Heart right ventricle (tissue), 16 donors: ENCODE results near the gene PHACTR3. TPM values are rescaled to one million over a fixed set of nuclear protein-coding genes. Genes with fewer than 3 reads are reported as not detected.
A peak's percentile ranks its signal among the peaks of the same experiment; 100 is the strongest.

ENCODE experiments used
- ATAC-seq, 8 donors: fragments of 200-7000 bp; cut with Tn5 transposase; one replicate each; pipeline ENCODE4 v1.9.1; 2020; ENCODE audit warnings: mild to moderate bottlenecking in 8 of 8, moderate library complexity in 8 of 8, moderate number of reproducible peaks in 1 of 8
- DNase-seq, 2 donors: peaks; one replicate each; pipeline ENCODE4 v3.0.0-alpha.2; 2020
- H3K27ac ChIP-seq, 10 donors: fragments of 200-600 bp; sonication (generic) in 2 of 10; one replicate each; pipeline versions ENCODE4 v1.5.0 to v1.8.0; 2020 to 2022; ENCODE audit warnings: mild to moderate bottlenecking in 3 of 10
- H3K27me3 ChIP-seq, 7 donors: fragments of 200-600 bp; one replicate each; pipeline ENCODE4 v1.8.0; 2021 to 2022; ENCODE audit warnings: mild to moderate bottlenecking in 2 of 7
- H3K36me3 ChIP-seq, 9 donors: fragments of 200-600 bp; sonication (generic) in 1 of 9; one replicate each; pipeline versions ENCODE4 v1.5.0 to v1.8.0; 2020 to 2022; ENCODE audit warnings: mild to moderate bottlenecking in 2 of 9
- H3K4me1 ChIP-seq, 9 donors: fragments of 200-600 bp; sonication (generic) in 1 of 9; one replicate each; pipeline versions ENCODE4 v1.5.0 to v1.8.0; 2020 to 2022; ENCODE audit warnings: mild to moderate bottlenecking in 4 of 9
- H3K4me3 ChIP-seq, 10 donors: fragments of 200-600 bp; sonication (generic) in 2 of 10; one replicate each; pipeline versions ENCODE4 v1.5.0 to v1.8.0; 2020 to 2022; ENCODE audit warnings: mild to moderate bottlenecking in 7 of 10, moderate library complexity in 2 of 10
- H3K9me3 ChIP-seq, 11 donors: fragments of 200-600 bp in 10 of 11; sonication (generic) in 2 of 11; one replicate each; pipeline versions ENCODE4 v1.5.0 to v1.8.0; 2013 to 2022; ENCODE audit warnings: mild to moderate bottlenecking in 2 of 11, control low read depth in 1 of 11, moderate library complexity in 1 of 11
- WGBS, 2 donors: extraction: QIAGEN DNeasy Blood & Tissue Kit; methylation state at CpG; one replicate each; pipeline ENCODE4 v1.1.7; 2013; ENCODE audit warnings: inconsistent platforms in 1 of 2; 5-methylcytosine and 5-hydroxymethylcytosine counted together
- intact Hi-C, 10 donors: fragments of 100-400 bp; cut with DNase I; formaldehyde crosslinking; loops; one replicate each; pipeline versions ENCODE4 v1.11.1 to v1.14.2; 2022
- polyA plus RNA-seq, 2 donors: library from polyadenylated mRNA; stranded (reverse); fragments of 200-250 nt; gene quantifications; one replicate each; pipeline ENCODE4 v1.2.3, GENCODE V29; 2013
- total RNA-seq, 10 donors: library from RNA; stranded (reverse); fragmentation: NEBNext Ultra II Directional in 3 of 10; extraction: Animal tissue kit (Norgen Biotek cat#: 25700) in 3 of 10; gene quantifications; one replicate each; pipeline versions ENCODE4 v1.2.1 to v1.2.4, GENCODE V29; 2021 to 2023
- TF ChIP-seq, protein P1 (sequence below), 9 donors: fragments of 200-600 bp; sonication (generic) in 2 of 9; IDR thresholded peaks; one replicate each; pipeline versions ENCODE4 v1.5.0 to v1.8.0; 2021 to 2022; ENCODE audit warnings: antibody characterized with exemption in 9 of 9, mild to moderate bottlenecking in 5 of 9, moderate library complexity in 1 of 9
- donor health status: Arrhythmogenic right ventricular cardiomyopathy.
- donor health status: ischemic (EF 13 %, LVEDD 7.1; RV severe dilation, severe dysfunction).
- donor health status: healthy with polysubstance abuse.
- donor health status: DM: no; HTN: yes; CAD: no.
- donor health status: DM: no; HTN: no; CAD: no.
- donor health status: ischemic (EF 25% LVEDD 6.9; RV normal size, moderate dysfunction).
- donor health status: ischemic (EF 25% LVEDD 5.7; RV mildly dilated, moderate dysfunction).
- donor health status: healthy.
- donor health status: DM: yes; HTN: yes; CAD: no.
- donor health status: Ischemic cardiomyopathy.
- donor health status: ischemic (EF 35%, LVEDD 5.7; RV mildly dilated, moderate dysfunction).
- donor health status: nonischemic (EF 11% LVEDD 7.7; RV severe dilation, severe dysfunction).
- donor health status: DM: yes; HTN: yes; CAD: no.
- donor health status: PGD.
- donor health status: ischemic (EF 29% LVEDD 5.4; RV normal size, mild dysfunction).
- donor health status: nonischemic (EF 23%, LVEDD 6.1; RV moderate dilation, normal function).

The PHACTR3 gene
- total and polyA plus RNA-seq, 12 donors, result 0.51 to 24.1 (median 3.7) TPM

DNA sequence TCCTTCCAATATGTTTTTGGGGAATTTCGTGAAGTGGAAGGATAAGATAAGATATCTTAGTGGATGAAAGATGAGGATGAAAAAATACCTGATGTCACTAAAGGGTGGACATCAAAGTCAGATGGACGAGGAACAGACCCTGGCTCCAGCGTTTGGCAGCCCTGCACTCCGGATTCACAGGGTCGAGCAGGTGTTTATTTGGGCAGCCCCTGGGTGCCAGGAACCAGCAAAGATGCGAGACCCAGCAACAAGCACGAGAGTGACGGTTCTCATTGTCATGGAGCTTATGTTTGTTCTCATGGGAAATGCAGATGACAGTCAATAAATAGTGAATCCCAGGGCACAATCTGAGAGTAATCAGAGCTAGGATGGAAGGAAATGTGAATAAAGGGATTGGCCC lies 131.1 kb downstream of the PHACTR3 start:
- Histone ChIP-seq H3K4me3 (no peak overlapping the region), H3K27me3 (peaks cover 0 to 68% (median 6%) of the 10 kb centered on the region in 7 donors), H3K36me3 (no peaks in the 10 kb centered on the region), H3K27ac (no peak overlapping the region), H3K4me1 (no peaks in the 10 kb centered on the region), H3K9me3 (peaks cover 0 to 3% (median 0%) of the 10 kb centered on the region in 11 donors)
- 52 to 53% methylated on average over 8 of the region's 8 CpGs for WGBS, 2 donors
- ATAC-seq (no peak), DNase-seq (no peak)
- TF ChIP-seq, protein P1, sequence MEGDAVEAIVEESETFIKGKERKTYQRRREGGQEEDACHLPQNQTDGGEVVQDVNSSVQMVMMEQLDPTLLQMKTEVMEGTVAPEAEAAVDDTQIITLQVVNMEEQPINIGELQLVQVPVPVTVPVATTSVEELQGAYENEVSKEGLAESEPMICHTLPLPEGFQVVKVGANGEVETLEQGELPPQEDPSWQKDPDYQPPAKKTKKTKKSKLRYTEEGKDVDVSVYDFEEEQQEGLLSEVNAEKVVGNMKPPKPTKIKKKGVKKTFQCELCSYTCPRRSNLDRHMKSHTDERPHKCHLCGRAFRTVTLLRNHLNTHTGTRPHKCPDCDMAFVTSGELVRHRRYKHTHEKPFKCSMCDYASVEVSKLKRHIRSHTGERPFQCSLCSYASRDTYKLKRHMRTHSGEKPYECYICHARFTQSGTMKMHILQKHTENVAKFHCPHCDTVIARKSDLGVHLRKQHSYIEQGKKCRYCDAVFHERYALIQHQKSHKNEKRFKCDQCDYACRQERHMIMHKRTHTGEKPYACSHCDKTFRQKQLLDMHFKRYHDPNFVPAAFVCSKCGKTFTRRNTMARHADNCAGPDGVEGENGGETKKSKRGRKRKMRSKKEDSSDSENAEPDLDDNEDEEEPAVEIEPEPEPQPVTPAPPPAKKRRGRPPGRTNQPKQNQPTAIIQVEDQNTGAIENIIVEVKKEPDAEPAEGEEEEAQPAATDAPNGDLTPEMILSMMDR (IDR thresholded peaks at IDR 0.05), result no peak
- intact Hi-C loops, result loop anchor here in 1 of 10 donors (10.0 kb wide), 1 partner anchor 121 kb away; no protein-coding TSS in a partner anchor

GRCh38 chr20:59735917-59736316 lies 131.6 kb downstream of the PHACTR3 start:
- no peaks in the 10 kb centered on the region for H3K36me3 ChIP-seq
- H3K9me3 ChIP-seq, result peaks cover 0 to 3% (median 0%) of the 10 kb centered on the region in 11 donors
- H3K27me3 ChIP-seq, result peaks cover 0 to 67% (median 6%) of the 10 kb centered on the region in 7 donors
- 80 to 84% methylated on average over 1 of the region's 1 CpG for WGBS, 2 donors
- H3K27ac ChIP-seq, result no peak overlapping the region
- intact Hi-C loops, result loop anchor here in 1 of 10 donors (10.0 kb wide), 1 partner anchor 121 kb away; no protein-coding TSS in a partner anchor
- no peak overlapping the region for H3K4me3 ChIP-seq
- no peak for DNase-seq
- TF ChIP-seq, protein P1 (IDR thresholded peaks at IDR 0.05), result no peak
- peak in 3 of 8 donors; percentile 50 to 67 (median 61) for ATAC-seq
- H3K4me1 ChIP-seq, result no peaks in the 10 kb centered on the region

DNA sequence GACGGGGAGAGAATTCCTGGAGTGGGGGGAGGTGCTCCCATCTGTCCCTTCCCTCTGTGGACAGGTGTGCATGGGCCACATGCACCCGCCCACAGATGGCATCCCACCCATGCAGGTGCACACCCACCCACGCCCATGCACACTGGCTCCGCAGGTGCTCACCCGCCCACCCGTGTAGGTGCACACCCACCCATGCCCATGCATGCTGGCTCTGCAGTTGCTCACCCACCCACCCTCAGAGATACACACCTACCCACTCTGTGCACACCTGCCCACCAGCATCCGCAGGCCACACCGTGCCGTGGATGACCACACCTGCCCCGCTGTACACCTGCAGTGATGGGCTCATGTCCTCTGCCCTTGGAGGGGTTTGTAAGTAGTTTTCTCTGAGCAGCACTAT lies 132.0 kb downstream of the PHACTR3 start:
- no peaks in the 10 kb centered on the region for H3K36me3 ChIP-seq

GRCh38 chr20:59737073-59737666 lies 132.8 kb downstream of the PHACTR3 start:
- Histone ChIP-seq H3K4me3 (no peak overlapping the region), H3K27ac (no peak overlapping the region), H3K36me3 (no peaks in the 10 kb centered on the region), H3K27me3 (peaks cover 0 to 64% (median 6%) of the 10 kb centered on the region in 7 donors), H3K4me1 (no peaks in the 10 kb centered on the region), H3K9me3 (no peaks in the 10 kb centered on the region)
- TF ChIP-seq, protein P1 (IDR thresholded peaks at IDR 0.05), result no peak
- ATAC-seq, result no peak
- intact Hi-C loops, result loop anchor here in 1 of 10 donors (10.0 kb wide), 1 partner anchor 122 kb away; no protein-coding TSS in a partner anchor
- WGBS, 2 donors, result 68 to 72% methylated on average over 16 of the region's 16 CpGs
- no peak for DNase-seq

More for the DNA sequence above, 132.0 kb downstream of the PHACTR3 start:
- DNase-seq (no peak), ATAC-seq (no peak)
- Histone ChIP-seq H3K27me3 (peaks cover 0 to 67% (median 6%) of the 10 kb centered on the region in 7 donors), H3K9me3 (no peaks in the 10 kb centered on the region), H3K27ac (no peak overlapping the region), H3K4me1 (no peaks in the 10 kb centered on the region), H3K4me3 (no peak overlapping the region)
- WGBS, 2 donors, result 80 to 87% methylated on average over 10 of the region's 10 CpGs
- intact Hi-C loops, result loop anchor here in 1 of 10 donors (10.0 kb wide), 1 partner anchor 122 kb away; no protein-coding TSS in a partner anchor
- TF ChIP-seq, protein P1 (IDR thresholded peaks at IDR 0.05), result no peak
